GM18951 (cell line): ENCODE results near the gene ROBO2.

Source experiments
- POLR2A ChIP-seq: IDR thresholded peaks from 4 replicates; pipeline ENCODE4 v1.6.1; 2011; ENCODE audit warnings: mild to moderate bottlenecking; ENCODE audit not compliant: insufficient read length, insufficient read depth; ENCODE audit errors: extremely low read depth
- in situ Hi-C: fragments of 300-500 bp; cut with MboI; formaldehyde crosslinking; loops from one replicate; pipeline ENCODE4 v1.12.0; 2022; ENCODE audit warnings: low sequenced_read_pairs, mixed read lengths, inconsistent platforms; ENCODE audit not compliant: unreplicated experiment

The ROBO2 gene

GRCh38 chr3:77039606-77040171 lies at the start of gene ROBO2:
TSS of gene ROBO2 (plus strand) at chr3:77040099. CDS start at chr3:77040786, 687 bp downstream.
- in situ Hi-C loops, result no loop called here

GRCh38 chr3:76990606-76991005 lies 49.3 kb upstream of the ROBO2 start:
- no peak for TF ChIP-seq POLR2A
- in situ Hi-C loops, result no loop called here

More at GRCh38 chr3:77039606-77040171, at the start of gene ROBO2:
- no peak for TF ChIP-seq POLR2A

DNA sequence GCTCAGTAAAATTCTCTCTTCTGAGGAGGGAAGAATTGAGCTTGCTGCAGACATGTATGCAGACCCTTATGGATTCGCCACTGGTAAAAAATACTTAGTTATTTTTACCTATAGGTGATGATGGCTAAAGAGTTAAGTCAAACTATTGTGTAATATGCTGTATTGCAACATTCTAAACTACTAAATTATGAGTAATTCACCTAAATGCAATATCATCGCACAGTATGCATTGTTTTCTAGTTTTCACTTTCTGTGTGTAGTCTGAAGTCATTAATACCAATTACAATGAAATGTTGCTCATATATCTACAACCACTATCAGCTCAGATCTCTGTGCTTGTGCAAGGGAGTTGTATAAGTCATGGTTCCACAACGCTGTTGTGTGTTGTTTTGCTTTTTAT lies 48.7 kb upstream of the ROBO2 start:
- in situ Hi-C loops, result no loop called here
- TF ChIP-seq POLR2A, result no peak

GRCh38 chr3:76997733-76998132 lies 42.2 kb upstream of the ROBO2 start:
- in situ Hi-C loops, result no loop called here
- no peak for TF ChIP-seq POLR2A

DNA sequence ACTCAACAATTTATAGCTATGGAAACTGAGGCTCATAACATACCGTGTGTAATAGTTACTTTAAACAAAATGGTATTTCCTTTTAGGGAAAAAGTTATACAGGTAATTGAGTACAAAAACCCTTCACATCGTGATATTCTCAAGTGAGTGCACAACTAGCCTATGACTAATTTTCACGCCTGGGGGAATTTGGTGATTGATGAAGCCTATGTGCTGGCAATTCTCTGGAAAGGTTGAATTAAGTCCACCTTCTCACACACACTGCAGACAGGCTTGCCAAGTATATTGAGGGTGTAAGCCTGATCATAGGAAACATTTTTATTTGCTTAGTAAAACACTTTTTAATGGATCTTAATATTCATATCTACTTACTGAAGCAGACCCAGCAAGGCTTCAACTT lies 41.3 kb upstream of the ROBO2 start:
- in situ Hi-C loops, result no loop called here
- TF ChIP-seq POLR2A, result no peak

DNA sequence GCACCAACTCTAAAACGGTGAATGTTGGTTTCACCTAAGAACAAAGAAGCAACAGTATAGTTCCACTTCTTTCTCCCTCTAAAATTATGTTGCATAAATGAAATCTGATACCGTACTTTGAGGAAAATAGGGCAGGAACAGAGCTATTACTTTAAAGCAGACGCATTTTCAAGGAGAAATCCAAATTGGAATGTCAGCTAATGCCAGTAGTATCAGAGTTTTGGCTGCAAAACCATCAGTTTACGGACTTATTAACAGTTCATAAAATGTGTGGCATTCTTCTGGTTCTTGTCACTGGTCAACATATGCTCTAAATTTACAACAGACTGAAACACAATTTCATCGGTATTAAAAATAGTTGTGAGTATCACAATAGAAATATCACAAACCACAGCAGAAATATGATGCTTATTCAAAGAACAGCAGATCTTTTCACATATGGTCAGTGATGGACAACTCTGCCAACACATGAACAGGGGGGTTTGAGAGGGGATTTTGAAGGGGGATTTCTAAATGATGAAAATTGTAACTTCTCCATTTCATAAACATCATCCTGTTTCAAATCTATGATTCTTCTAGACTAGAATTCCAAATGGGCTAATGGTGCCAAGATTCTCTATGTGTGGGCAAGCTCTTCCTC lies 38.7 kb upstream of the ROBO2 start:
- in situ Hi-C loops, result no loop called here
- no peak for TF ChIP-seq POLR2A

- no peak for TF ChIP-seq POLR2A
- in situ Hi-C loops, result no loop called here
Measured at GRCh38 chr3:77014226-77014625, 25.7 kb upstream of the ROBO2 start.

DNA sequence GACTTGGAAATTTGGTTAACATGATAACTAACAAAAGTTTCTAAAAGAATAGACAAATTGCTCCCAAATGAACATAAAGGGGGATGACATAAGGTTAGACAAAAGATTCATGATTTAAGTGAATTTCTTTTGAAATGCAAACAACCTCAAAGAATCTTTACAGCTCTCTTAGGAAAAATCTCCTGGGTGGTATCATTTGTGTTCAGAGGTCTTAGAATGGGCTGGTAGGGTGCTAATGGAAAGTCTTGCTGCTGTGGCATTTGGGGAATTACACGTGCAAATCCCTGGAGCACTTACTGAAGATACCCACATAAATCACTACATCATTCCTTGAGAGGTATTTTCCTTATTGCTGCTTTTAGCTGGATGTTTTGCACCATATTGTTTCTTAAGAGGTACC lies 14.4 kb upstream of the ROBO2 start:
- in situ Hi-C loops, result no loop called here
- TF ChIP-seq POLR2A, result no peak

DNA sequence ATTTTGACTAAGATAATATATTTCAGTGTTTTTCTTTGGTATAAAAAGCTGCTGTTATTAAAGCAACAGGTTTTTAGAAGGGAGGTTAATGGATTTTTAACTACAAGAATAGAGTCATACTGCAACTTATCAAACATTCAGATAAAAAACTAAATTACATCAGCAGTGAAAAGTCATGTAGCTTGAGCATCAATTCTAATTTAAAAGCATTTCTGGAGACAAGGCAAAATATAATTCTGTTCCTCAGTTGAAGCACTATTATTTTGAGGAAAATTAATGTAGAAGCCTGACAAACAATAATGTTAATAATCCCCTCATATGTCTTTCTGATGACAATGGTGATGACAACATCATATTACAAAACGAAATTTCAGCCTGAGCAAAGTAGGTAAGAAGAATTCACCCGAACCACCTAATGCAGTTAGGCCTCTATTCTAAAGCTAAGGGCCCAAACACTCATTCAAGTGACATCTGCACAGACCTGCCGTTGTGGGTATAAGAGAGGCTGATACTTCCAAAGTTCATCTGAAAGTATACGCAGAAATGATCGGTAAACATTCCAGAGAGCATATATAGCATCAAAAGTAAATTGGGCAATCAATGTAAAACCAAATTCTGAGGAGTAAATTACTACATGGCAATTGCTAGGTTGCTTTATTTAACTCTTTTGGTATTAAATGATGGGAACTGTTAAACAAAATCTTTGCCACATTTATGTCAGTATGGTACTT lies 12.8 kb upstream of the ROBO2 start:
- in situ Hi-C loops, result no loop called here
- no peak for TF ChIP-seq POLR2A

- no peak for TF ChIP-seq POLR2A
- in situ Hi-C loops, result no loop called here
Measured at GRCh38 chr3:77028005-77028404, 11.9 kb upstream of the ROBO2 start.

DNA sequence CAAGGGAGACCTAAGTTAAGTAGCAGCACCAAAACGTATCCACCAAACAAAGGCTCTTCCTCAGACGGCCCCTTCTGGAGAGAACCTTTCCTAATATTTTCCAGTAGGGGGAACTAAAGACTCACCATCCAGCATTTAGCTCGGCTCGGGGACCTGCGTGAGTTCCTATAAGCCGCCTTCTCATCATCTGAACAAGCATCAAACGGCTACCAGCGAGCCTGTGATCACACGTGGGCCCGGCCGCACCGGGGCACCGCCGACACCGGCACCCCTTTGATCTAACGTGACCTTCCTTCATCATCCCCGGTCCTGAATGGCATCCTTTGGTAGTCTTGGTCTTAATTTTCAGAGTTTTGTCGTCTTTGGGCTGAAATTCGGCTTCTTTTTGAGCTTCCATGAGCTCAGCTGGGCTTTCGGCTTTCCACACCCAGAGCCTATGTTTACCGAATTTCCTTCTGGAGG lies 1.4 kb upstream of the ROBO2 start:
- in situ Hi-C loops, result no loop called here
- TF ChIP-seq POLR2A, result no peak

GRCh38 chr3:77038930-77039605 lies 831 bp upstream of the ROBO2 start:
- in situ Hi-C loops, result no loop called here

DNA sequence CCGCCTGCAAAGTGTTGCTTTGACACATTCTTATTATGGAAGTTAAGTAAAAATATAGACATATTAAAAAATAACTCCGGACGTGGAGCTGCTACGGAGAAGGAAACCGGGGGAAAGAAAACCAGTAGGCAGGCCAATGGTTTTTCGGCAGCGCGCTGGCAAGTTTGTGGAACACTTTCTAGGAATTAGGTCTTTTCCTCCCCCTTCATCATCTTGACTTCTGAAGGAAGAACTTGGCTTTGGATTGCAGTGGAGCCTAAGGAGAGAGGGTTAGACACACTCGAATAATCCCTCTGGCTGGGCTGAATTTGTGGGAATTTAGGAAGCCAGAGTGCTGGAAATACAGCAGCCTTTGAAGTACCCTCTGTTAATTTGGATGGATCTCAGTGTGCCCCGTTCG lies 317 bp downstream of the ROBO2 start:
- in situ Hi-C loops, result no loop called here
- no peak for TF ChIP-seq POLR2A

More at GRCh38 chr3:77038930-77039605, 831 bp upstream of the ROBO2 start:
- TF ChIP-seq POLR2A, result no peak
